ENCODE measurements around the gene MDP1. TPM values are rescaled to one million over a fixed set of nuclear protein-coding genes. Genes with fewer than 3 reads are reported as not detected.

The MDP1 gene
- total RNA-seq, 2 experiments from 2014 or later, result 4.5 to 11.7 TPM

DNA sequence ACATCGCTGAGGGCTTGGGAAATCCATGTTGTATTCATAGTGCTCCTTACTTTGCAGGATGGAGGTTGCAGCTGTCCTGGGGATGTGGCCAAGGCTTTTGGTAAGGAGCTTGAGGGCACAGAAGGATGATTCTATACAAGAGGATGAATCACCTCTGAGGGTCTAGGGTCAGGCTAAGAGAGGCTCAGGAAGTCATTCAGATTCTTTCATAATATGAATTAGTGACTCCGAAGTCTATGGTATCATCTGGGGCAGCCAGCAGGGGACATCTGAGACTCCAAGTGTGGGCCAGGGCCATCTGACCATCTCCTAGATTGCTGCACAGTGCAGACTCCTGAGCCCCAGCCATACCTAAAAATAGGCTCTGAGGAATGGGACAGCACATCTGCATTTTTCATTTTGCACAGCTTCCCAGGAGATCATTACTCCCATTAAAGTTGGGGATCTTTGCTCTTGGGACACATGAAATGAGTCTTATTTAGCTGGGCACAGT lies 21.6 kb upstream of the MDP1 start:
- ATAC-seq, result no peak
- Mint-ChIP-seq H3K27me3 (no peaks in the 10 kb centered on the region), H3K4me1 (peaks cover 75% of the 10 kb centered on the region), H3K4me3 (no peak overlapping the region), H3K9me3 (ENCODE audit: low read depth) (no peaks in the 10 kb centered on the region), H3K27ac (peak overlapping the region; percentile 44), H3K36me3 (ENCODE audit: low read depth) (peaks cover 63% of the 10 kb centered on the region)
- POLR2A ChIA-PET, result interaction anchor here (0.9 to 1.0 kb wide), 3 partner anchors 9 to 60 kb away, joined by 3 to 4 read pairs (median 4); no protein-coding TSS in a partner anchor
- no peak for DNase-seq
- intact Hi-C loops (cut with DNase I, micrococcal nuclease), result no loop called here
- CTCF ChIA-PET, result interaction anchor here (0.7 to 16.9 kb wide), 6 partner anchors 17 to 67 kb away, joined by 3 to 430 read pairs (median 5); partner anchors contain the start of genes CHMP4A, CIDEB, DHRS1 and LTB4R

DNA sequence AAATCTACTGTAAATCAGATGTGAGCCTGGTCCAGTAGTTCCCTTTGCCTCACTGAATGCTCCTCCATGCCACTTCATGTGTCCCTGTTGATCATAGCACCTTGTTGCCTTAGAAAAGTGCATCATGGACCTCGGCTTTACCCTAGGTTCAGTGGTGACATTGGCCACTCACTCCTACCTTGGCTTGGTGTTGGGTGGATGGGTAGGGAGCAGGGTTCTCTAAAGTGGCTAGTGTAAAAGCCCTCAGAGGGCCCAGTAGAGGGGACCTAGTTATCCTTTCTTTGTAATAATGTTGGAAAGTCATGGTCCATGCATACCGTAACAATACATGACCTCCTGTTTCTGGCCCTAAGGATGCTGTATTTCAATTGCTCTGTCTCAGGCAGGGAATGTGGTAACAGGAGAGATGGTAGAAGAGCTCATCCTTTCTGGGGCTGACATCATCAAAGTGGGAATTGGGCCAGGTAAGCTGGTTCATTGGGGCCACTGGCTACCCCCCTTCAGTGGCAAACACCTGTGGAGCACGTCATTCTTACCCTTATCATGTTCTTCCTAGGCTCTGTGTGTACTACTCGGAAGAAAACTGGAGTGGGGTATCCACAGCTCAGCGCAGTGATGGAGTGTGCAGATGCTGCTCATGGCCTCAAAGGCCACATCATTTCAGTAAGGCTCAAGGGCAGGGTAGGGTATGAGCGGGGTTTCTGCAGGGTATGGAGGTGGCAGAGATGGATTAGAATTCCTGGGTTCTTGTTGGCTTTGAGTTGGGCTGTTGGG lies 21.0 kb upstream of the MDP1 start:
- ATAC-seq, result no peak
- H3K9me3 Mint-ChIP-seq (ENCODE audit: low read depth), result no peaks in the 10 kb centered on the region
- no peak overlapping the region for H3K4me3 Mint-ChIP-seq
- POLR2A ChIA-PET, result interaction anchor here (0.9 kb wide), 1 partner anchor 9 kb away, joined by 4 read pairs; no protein-coding TSS in a partner anchor
- peaks cover 75% of the 10 kb centered on the region for H3K4me1 Mint-ChIP-seq
- DNase-seq, result no peak
- peak overlapping the region; percentile 23 for H3K27ac Mint-ChIP-seq
- no peaks in the 10 kb centered on the region for H3K27me3 Mint-ChIP-seq
- peaks cover 63% of the 10 kb centered on the region for H3K36me3 Mint-ChIP-seq (ENCODE audit: low read depth)
- intact Hi-C loops (cut with DNase I, micrococcal nuclease), result no loop called here
- CTCF ChIA-PET, result interaction anchor here (0.7 to 16.9 kb wide), 6 partner anchors 17 to 68 kb away, joined by 3 to 430 read pairs (median 6); partner anchors contain the start of genes CHMP4A, CIDEB, DHRS1 and LTB4R

DNA sequence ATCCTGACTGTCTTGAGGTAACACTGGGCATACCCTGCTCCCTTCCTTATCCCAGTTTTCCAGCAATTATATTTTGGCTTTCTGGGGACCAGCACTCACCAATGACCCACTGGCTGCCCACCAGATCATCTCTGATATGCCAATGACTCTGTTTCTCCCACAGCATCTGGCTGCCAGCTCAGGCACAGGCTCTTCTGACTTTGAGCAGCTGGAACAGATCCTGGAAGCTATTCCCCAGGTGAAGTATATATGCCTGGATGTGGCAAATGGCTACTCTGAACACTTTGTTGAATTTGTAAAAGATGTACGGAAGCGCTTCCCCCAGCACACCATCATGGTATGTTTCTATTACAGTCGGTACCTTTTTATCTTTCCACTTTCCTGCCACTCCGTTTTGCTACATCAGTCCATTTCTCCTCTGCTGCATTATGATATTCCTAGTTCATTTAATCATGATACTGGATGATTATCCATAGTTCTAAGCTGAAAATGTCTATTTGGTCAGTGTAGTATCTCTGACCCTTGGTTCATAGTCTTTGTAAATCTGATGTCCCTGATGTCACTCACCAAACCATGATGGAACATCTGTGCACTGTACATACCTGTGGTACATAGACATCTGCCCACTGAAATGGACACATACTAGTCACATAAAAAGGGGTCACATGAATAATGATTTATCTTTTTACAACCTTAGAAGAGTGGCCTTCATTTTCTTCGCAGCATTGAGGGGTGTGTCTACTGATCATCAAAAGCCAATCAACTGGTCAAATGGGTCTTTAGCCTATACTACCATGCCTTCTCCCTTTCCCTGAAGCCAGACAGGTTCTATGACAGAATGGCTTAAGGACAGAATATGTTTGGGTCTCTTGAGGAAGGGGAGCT lies 20.2 kb upstream of the MDP1 start:
- Mint-ChIP-seq H3K4me1 (peaks cover 78% of the 10 kb centered on the region), H3K27me3 (no peaks in the 10 kb centered on the region), H3K36me3 (ENCODE audit: low read depth) (peaks cover 67% of the 10 kb centered on the region), H3K4me3 (no peak overlapping the region), H3K9me3 (ENCODE audit: low read depth) (no peaks in the 10 kb centered on the region), H3K27ac (peak overlapping the region; percentile 66)
- intact Hi-C loops (cut with DNase I, micrococcal nuclease), result no loop called here
- ChIA-PET POLR2A (interaction anchor here (1.3 kb wide), 1 partner anchor 11 kb away, joined by 6 read pairs; no protein-coding TSS in a partner anchor), CTCF (interaction anchor here (0.6 to 16.9 kb wide), 4 partner anchors 20 to 68 kb away, joined by 3 to 430 read pairs (median 4); partner anchors contain the start of genes CHMP4A, CIDEB, DHRS1 and LTB4R)
- DNase-seq, result no peak
- no peak for ATAC-seq

DNA sequence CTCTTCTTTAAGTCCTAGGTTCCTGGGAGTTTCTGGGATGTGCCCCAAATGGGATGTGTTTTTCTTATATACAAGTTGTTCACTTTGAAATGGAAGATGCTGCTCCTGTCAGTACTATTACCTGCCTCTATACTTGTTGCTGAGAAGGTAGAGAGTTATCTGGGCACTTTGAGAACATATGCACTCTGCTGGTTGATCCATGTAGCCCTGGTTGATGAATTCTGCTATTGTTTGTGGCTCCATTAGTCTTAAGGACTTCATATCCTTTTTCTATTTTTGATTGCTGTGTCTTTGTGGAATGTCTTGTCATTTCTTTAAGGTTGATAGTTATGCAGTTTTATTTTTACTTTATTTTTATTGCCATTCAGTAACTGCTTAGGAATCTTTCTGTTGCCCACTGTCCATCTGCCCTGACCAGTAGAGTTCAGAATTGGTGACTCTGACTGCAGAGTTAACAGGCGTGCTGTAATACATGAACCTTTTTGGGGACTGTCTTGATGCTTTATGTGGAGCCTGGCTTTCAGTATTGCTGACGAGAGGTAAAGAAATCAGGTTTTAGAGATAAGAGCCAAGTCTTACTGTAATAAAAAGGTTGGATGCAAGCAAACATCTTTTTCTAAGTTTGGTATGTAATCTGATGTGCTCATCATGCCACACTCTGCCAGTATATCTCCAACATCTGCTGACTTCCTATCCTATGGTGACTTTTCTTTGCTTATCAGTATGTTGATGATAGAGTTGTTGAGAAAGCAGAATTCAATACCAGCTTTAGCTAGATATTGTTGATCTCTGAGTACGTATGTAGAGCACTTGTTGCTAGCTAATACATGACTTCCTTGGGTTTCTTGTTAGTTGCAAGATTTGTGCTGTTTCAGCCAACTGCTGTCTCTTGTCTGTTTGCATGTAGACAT lies 18.5 kb upstream of the MDP1 start:
- Mint-ChIP-seq H3K27me3 (no peaks in the 10 kb centered on the region), H3K36me3 (ENCODE audit: low read depth) (peaks cover 54% of the 10 kb centered on the region), H3K27ac (peak overlapping the region; percentile 66), H3K4me1 (peaks cover 69% of the 10 kb centered on the region), H3K9me3 (ENCODE audit: low read depth) (no peaks in the 10 kb centered on the region), H3K4me3 (peak overlapping the region; percentile 78)
- ChIA-PET POLR2A (interaction anchor here (2.0 kb wide), 1 partner anchor 8 kb away, joined by 9 read pairs; the partner anchor contains the start of gene TINF2), CTCF (interaction anchor here (0.6 to 16.9 kb wide), 11 partner anchors 8 to 99 kb away, joined by 3 to 430 read pairs (median 5); partner anchors contain the start of genes CHMP4A, CIDEB, DHRS1 and LTB4R)
- DNase-seq (no peak), ATAC-seq (no peak)
- intact Hi-C loops (cut with DNase I, micrococcal nuclease), result loop anchor here in 1 of 2 experiments (5.0 kb wide), 2 partner anchors 38 to 208 kb away; partner anchors contain the start of genes RABGGTA and SDR39U1

DNA sequence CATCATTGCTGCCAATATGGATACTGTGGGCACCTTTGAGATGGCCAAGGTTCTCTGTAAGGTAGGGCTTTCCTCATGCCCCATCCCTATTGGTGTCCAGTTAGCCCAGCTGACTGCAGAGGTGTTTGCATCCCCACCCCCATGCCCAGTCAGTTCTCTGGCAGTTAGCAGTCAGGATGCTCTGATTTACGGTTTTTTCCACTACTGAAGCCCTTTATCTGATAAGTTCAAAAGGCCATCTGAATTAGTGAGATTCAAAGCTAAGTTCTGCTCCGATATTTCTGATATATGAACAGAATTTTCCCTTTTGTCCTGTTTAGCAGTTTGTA lies 17.6 kb upstream of the MDP1 start:
- Mint-ChIP-seq H3K9me3 (ENCODE audit: low read depth) (no peaks in the 10 kb centered on the region), H3K4me1 (peaks cover 65% of the 10 kb centered on the region), H3K36me3 (ENCODE audit: low read depth) (peaks cover 49% of the 10 kb centered on the region), H3K4me3 (peak overlapping the region; percentile 78), H3K27me3 (no peaks in the 10 kb centered on the region), H3K27ac (peak overlapping the region; percentile 89)
- ChIA-PET CTCF (interaction anchor here (0.6 to 16.9 kb wide), 6 partner anchors 9 to 1692 kb away, joined by 3 to 430 read pairs (median 6); partner anchors contain the start of genes CIDEB, DHRS1, LTB4R and LTB4R2), POLR2A (interaction anchor here (1.0 to 2.0 kb wide), 3 partner anchors 9 to 41 kb away, joined by 3 to 9 read pairs (median 6); partner anchors contain the start of genes CHMP4A and TINF2)
- DNase-seq, result peak; percentile 50
- intact Hi-C loops (cut with DNase I, micrococcal nuclease), result loop anchor here (2.0 to 5.0 kb wide), 3 partner anchors 39 to 209 kb away; partner anchors contain the start of genes PSME2 (in 1 of the 2), RABGGTA (in 1 of the 2), RNF31 (in 1 of the 2) and SDR39U1 (in 1 of the 2)
- ATAC-seq, result no peak

DNA sequence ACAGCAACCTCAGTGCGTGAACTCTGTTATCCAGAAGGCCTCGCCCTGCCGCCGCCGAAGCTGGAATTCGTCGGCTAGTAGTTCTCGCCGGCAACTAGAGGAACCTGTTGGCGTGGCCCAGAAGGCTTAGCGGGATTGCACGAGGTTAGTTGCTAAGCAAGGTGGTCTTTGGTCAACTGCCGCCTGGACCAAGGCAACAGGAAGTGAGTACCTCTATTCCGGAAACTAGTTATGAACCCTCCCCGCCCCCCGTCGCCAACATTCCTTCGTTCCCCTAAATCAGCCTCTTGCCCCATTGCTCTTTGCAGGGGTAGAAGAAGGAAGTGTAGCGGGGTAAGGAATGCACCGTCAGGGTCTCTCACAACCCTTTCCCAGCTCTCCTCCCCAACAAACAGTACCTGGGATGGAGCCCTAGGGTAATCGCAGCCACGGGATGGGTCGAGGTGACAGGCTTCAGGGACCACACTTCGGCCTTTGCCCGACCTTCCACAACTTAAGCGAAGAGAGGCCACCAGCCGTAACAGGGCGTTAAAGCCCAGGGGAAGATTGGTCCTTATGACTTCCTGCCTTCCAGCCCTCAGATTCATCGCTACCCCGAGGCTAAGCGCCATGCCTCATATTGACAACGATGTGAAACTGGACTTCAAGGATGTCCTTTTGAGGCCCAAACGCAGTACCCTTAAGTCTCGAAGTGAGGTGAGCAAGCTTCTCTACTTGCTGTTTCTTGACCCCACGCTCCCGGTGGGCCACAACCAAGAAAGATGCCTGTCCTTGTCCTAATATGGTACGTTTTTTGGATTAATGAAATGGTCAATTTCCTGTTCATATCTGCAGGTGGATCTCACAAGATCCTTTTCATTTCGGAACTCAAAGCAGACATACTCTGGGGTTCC lies 17.0 kb upstream of the MDP1 start, which contains the start of gene GMPR2:
TSS of gene GMPR2 (plus strand) at position 285 of the 893 bp plus-strand sequence. CDS start at position 610, 325 bp downstream.
- intact Hi-C loops (cut with DNase I, micrococcal nuclease), result loop anchor here (1.0 to 5.0 kb wide), 13 partner anchors 9 to 209 kb away; partner anchors contain the start of genes CHMP4A (in 2 of the 2), DCAF11 (in 2 of the 2), EMC9 (in 2 of the 2) and NRL (in 2 of the 2)
- ChIA-PET POLR2A (interaction anchor here (0.6 to 2.0 kb wide), 4 partner anchors 9 to 528 kb away, joined by 3 to 9 read pairs (median 5); partner anchors contain the start of genes CHMP4A and TINF2), CTCF (interaction anchor here (0.6 to 16.9 kb wide), 8 partner anchors 8 to 1691 kb away, joined by 3 to 430 read pairs (median 4); partner anchors contain the start of genes CIDEB, DHRS1, LTB4R and LTB4R2)
- peaks cover 58% of the 10 kb centered on the region for H3K4me1 Mint-ChIP-seq
- ATAC-seq (peak; percentile 43), DNase-seq (peak; percentile 41)
- H3K36me3 Mint-ChIP-seq (ENCODE audit: low read depth), result peaks cover 43% of the 10 kb centered on the region
- H3K4me3 Mint-ChIP-seq, result peak within 1 kb of the TSS; percentile 78
- peak within 1 kb of the TSS; percentile 89 for H3K27ac Mint-ChIP-seq
- H3K9me3 Mint-ChIP-seq (ENCODE audit: low read depth), result no peaks in the 10 kb centered on the region
- no peaks in the 10 kb centered on the region for H3K27me3 Mint-ChIP-seq

DNA sequence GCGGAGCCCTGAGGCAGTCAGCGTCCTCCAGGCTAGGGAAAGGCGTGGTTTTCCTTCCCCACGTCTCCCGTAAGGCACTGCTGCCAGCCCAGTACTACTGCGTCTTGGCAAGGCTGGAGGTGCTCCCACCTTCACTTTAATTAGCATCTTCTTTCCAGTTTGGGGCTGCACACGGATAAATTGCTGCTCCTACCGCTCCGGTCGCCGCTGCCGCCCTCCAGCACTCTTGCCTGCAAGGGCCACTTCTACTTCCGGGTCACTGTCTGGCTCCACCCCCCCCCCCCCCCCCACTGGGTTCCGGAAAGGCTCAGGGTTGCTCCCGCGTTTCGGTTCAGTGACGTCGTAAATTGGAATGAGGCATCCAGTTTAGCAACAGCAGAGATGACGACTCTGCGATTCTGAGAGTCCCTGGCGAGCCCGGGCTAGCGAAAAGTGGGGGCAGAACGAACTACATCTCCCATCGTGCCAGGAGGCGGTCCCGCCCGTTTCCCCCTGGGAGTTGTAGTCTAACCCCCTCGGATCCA lies 16.3 kb upstream of the MDP1 start, which contains the start of gene NEDD8:
TSS of gene NEDD8 (minus strand) at position 247 of the 524 bp plus-strand sequence. CDS start at position 147, 100 bp downstream.
- DNase-seq (peak; percentile 96), ATAC-seq (peak; percentile 91)
- peak within 1 kb of the TSS; percentile 89 for H3K27ac Mint-ChIP-seq
- H3K36me3 Mint-ChIP-seq (ENCODE audit: low read depth), result peaks cover 39% of the 10 kb centered on the region
- peak within 1 kb of the TSS; percentile 78 for H3K4me3 Mint-ChIP-seq
- no peaks in the 10 kb centered on the region for H3K27me3 Mint-ChIP-seq
- H3K4me1 Mint-ChIP-seq, result peaks cover 58% of the 10 kb centered on the region
- ChIA-PET CTCF (interaction anchor here (1.0 to 16.9 kb wide), 4 partner anchors 10 to 101 kb away, joined by 3 to 430 read pairs (median 8); partner anchors contain the start of genes CIDEB, DHRS1, LTB4R and LTB4R2), POLR2A (interaction anchor here (0.6 to 2.0 kb wide), 4 partner anchors 10 to 527 kb away, joined by 3 to 9 read pairs (median 5); partner anchors contain the start of genes CHMP4A and TINF2)
- H3K9me3 Mint-ChIP-seq (ENCODE audit: low read depth), result no peaks in the 10 kb centered on the region
- intact Hi-C loops (cut with DNase I, micrococcal nuclease), result loop anchor here (1.0 to 5.0 kb wide), 13 partner anchors 10 to 210 kb away; partner anchors contain the start of genes CHMP4A (in 2 of the 2), DCAF11 (in 2 of the 2), EMC9 (in 2 of the 2) and NRL (in 2 of the 2)

DNA sequence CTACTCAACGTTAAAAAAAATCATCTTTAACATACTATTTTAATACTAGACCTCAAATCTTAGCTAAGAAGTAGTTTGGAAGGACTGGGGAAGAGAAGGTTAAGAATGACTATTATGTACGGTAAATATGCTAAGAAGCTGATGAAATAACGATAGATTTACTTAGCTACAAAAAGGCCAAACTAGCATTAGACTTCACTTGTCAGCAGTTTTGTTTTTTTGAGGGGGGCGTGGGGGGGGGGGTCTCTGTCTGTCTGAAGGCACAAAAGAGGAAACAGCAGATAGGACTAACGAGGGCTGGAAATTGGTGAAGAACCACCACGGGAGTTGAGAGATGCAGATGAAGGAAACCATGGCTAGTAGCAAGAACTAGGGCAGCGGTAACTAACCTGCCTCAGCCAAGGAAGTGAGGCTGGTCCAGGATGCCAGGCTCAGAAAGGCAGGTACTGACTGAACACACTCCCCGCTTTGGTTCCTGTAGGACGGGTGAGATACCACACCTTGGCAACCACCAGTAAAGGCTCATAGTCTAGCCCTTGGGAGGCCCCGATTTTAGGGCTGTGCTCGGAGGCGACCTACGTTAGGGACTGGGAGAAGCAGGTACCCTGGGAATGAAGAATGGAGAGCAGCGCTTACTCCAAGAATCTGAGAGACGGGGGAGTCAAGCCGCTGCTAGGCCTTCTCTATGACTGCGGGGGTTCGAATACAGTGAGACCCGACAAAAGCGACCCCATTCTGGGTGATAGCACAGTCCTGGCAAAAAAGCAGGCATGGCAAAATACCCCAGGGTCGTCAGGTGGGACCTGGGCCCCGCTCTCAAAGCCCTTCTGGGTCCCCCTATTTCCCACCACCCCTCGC lies 15.6 kb upstream of the MDP1 start:
- H3K9me3 Mint-ChIP-seq (ENCODE audit: low read depth), result no peaks in the 10 kb centered on the region
- H3K4me3 Mint-ChIP-seq, result peak overlapping the region; percentile 78
- ATAC-seq, result peak; percentile 12
- ChIA-PET POLR2A (interaction anchor here (1.0 kb wide), 1 partner anchor 18 kb away, joined by 3 read pairs; the partner anchor contains the start of gene CHMP4A), CTCF (interaction anchor here (0.6 to 1.6 kb wide), 6 partner anchors 10 to 102 kb away, joined by 3 to 9 read pairs (median 4); partner anchors contain the start of genes MDP1 and TINF2)
- H3K36me3 Mint-ChIP-seq (ENCODE audit: low read depth), result peaks cover 39% of the 10 kb centered on the region
- DNase-seq, result peak; percentile 45
- H3K4me1 Mint-ChIP-seq, result peaks cover 59% of the 10 kb centered on the region
- intact Hi-C loops (cut with DNase I, micrococcal nuclease), result loop anchor here (1.0 to 5.0 kb wide), 13 partner anchors 11 to 211 kb away; partner anchors contain the start of genes CHMP4A (in 2 of the 2), DCAF11 (in 2 of the 2), EMC9 (in 2 of the 2) and NRL (in 2 of the 2)
- H3K27me3 Mint-ChIP-seq, result no peaks in the 10 kb centered on the region
- peak overlapping the region; percentile 89 for H3K27ac Mint-ChIP-seq

Measured in activated CD4-positive, alpha-beta T cell treated with anti-CD3 and anti-CD28 coated beads for 36 hours (primary cell).